Activated CD4-positive, alpha-beta T cell treated with anti-CD3 and anti-CD28 coated beads for 36 hours (primary cell): ENCODE measurements around the gene DGKH. TPM values are rescaled to one million over a fixed set of nuclear protein-coding genes. Genes with fewer than 3 reads are reported as not detected.

ENCODE experiments used
- ATAC-seq: fragments of 200-7000 bp; cut with Tn5 transposase; one replicate; pipeline ENCODE4 v1.10.0; 2021; ENCODE audit warnings: mild to moderate bottlenecking, moderate library complexity
- CTCF ChIA-PET: fragments of 350-600 bp; sonication (Branson Sonifier 250); formaldehyde crosslinking; loops from one replicate; lab custom pipeline; 2021; ENCODE audit warnings: antibody characterized with exemption; lab: Charles Lee
- POLR2A ChIA-PET: fragments of 350-600 bp; sonication (Branson Sonifier 250); formaldehyde crosslinking; loops from one replicate; lab custom pipeline; 2021; ENCODE audit warnings: antibody characterized with exemption, inconsistent platforms; lab: Charles Lee
- DNase-seq: peaks from one replicate; pipeline ENCODE4 v3.0.0-alpha.2; 2020
- H3K27ac Mint-ChIP-seq: one replicate; pipeline ENCODE4 v1.8.0; 2021; ENCODE audit warnings: mixed read lengths
- H3K27me3 Mint-ChIP-seq: one replicate; pipeline ENCODE4 v1.8.0; 2021; ENCODE audit warnings: mixed read lengths
- H3K36me3 Mint-ChIP-seq: one replicate; pipeline ENCODE4 v1.8.0; 2021; ENCODE audit warnings: low read depth, mixed read lengths
- H3K4me1 Mint-ChIP-seq: one replicate; pipeline ENCODE4 v1.8.0; 2021; ENCODE audit warnings: mixed read lengths
- H3K4me3 Mint-ChIP-seq: one replicate; pipeline ENCODE4 v1.8.0; 2021; ENCODE audit warnings: mild to moderate bottlenecking, moderate library complexity, mixed read lengths
- H3K9me3 Mint-ChIP-seq: one replicate; pipeline ENCODE4 v1.8.0; 2021; ENCODE audit warnings: low read depth, mixed read lengths
- intact Hi-C, 2 experiments: fragments of 100-400 bp; cut with DNase I in 1 of 2; cut with micrococcal nuclease in 1 of 2; formaldehyde crosslinking; loops; one replicate each; pipeline versions ENCODE4 v1.14.2 to v1.15.1; 2022 to 2024; cut with DNase I, micrococcal nuclease
- total RNA-seq, 2 experiments: library from RNA; stranded (reverse); gene quantifications; one replicate each; pipeline ENCODE4 v1.2.3, GENCODE V29; 2021

The DGKH gene
- total RNA-seq, 2 experiments from 2014 or later, result 15.2 to 16.2 TPM

DNA sequence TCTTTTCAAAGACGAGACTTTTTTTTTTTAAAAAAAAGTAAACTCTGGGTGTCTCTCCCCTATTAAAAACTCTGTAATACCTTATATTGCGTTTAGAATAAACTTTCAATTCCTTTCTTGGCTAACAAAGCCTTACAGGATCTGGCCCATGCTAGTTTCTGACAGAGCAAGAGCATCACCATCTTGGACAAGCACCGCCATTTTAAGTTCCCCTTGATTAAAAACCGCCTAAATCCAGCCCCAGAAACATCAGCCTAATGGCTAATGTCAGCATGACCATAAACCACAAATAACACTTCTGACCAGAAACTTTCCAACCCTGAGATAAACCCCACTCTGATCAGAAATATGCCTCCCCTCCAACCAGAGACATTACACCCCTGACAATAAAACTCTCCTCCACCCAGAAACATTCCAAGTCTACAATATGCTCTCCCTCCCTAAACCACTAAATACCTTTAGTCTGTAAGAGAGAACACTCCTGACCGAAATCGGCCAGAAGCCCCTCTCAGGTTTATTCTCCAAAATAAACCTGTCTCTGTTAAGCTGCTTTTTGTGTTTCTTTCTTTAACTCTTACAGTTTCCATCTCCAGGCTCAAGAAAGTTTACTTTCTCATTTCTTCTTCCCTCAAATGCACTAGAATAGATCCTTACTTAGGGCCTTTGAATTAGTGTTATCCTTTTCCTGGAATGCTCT, 221.9 kb downstream of the DGKH start:
- H3K27me3 Mint-ChIP-seq, result no peaks in the 10 kb centered on the region
- peaks cover 3% of the 10 kb centered on the region for H3K9me3 Mint-ChIP-seq
- H3K4me1 Mint-ChIP-seq, result peaks cover 37% of the 10 kb centered on the region
- H3K36me3 Mint-ChIP-seq, result peaks cover 22% of the 10 kb centered on the region
- ChIA-PET CTCF (interaction anchor here (0.6 to 1.2 kb wide), 2 partner anchors 32 to 447 kb away, joined by 3 read pairs; no protein-coding TSS in a partner anchor), POLR2A (interaction anchor here (1.0 kb wide), 1 partner anchor 122 kb away, joined by 3 read pairs; no protein-coding TSS in a partner anchor)
- DNase-seq (no peak), ATAC-seq (no peak)
- H3K27ac Mint-ChIP-seq, result peak overlapping the region; percentile 93
- peak overlapping the region; percentile 99 for H3K4me3 Mint-ChIP-seq
- intact Hi-C loops, result loop anchor here (2.0 to 10.0 kb wide), 13 partner anchors 107 to 1984 kb away; partner anchors contain the start of genes DGKH (in 1 of the 2), KBTBD6 (in 1 of the 2), MTRF1 (in 1 of the 2) and VWA8 (in 1 of the 2)

DNA sequence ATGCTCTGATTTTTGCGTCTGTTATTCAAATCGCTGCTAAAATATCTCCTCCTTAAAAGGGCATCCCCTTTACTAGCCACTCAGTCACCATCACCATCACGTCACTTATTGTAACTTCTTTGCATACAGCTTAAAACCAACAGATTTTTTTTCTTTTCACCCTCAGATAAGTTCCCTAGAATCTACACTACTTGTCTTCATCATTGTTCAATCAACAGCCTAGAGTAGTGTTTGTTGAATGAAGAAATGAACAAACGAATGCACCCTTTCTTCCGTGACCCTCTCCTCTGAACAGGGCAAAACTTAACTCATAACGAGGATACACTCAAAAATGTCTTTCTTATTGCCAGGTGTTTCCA, 222.4 kb downstream of the DGKH start:
- no peaks in the 10 kb centered on the region for H3K27me3 Mint-ChIP-seq
- peak overlapping the region; percentile 93 for H3K27ac Mint-ChIP-seq
- ChIA-PET POLR2A (interaction anchor here (1.0 to 2.1 kb wide), 2 partner anchors 84 to 122 kb away, joined by 3 to 5 read pairs; no protein-coding TSS in a partner anchor), CTCF (interaction anchor here (0.6 to 1.2 kb wide), 2 partner anchors 32 to 447 kb away, joined by 3 read pairs; no protein-coding TSS in a partner anchor)
- DNase-seq (no peak), ATAC-seq (no peak)
- peak overlapping the region; percentile 99 for H3K4me3 Mint-ChIP-seq
- peaks cover 25% of the 10 kb centered on the region for H3K36me3 Mint-ChIP-seq
- peaks cover 3% of the 10 kb centered on the region for H3K9me3 Mint-ChIP-seq
- H3K4me1 Mint-ChIP-seq, result peaks cover 43% of the 10 kb centered on the region
- intact Hi-C loops, result loop anchor here (1.0 to 10.0 kb wide), 14 partner anchors 106 to 1984 kb away; partner anchors contain the start of genes DGKH (in 1 of the 2), KBTBD6 (in 1 of the 2), MTRF1 (in 1 of the 2) and VWA8 (in 1 of the 2)

- H3K27ac Mint-ChIP-seq, result peak overlapping the region; percentile 93
- peaks cover 27% of the 10 kb centered on the region for H3K36me3 Mint-ChIP-seq
- DNase-seq (peak; percentile 95), ATAC-seq (peak; percentile 87)
- peak overlapping the region; percentile 99 for H3K4me3 Mint-ChIP-seq
- POLR2A ChIA-PET, result interaction anchor here (1.0 to 2.1 kb wide), 6 partner anchors 12 to 226 kb away, joined by 3 to 5 read pairs (median 4); no protein-coding TSS in a partner anchor
- H3K27me3 Mint-ChIP-seq, result no peaks in the 10 kb centered on the region
- CTCF ChIA-PET, result interaction anchor here (1.2 kb wide), 1 partner anchor 31 kb away, joined by 3 read pairs; no protein-coding TSS in a partner anchor
- peaks cover 3% of the 10 kb centered on the region for H3K9me3 Mint-ChIP-seq
- intact Hi-C loops, result loop anchor here (1.0 to 10.0 kb wide), 19 partner anchors 83 to 1983 kb away; partner anchors contain the start of genes DGKH (in 2 of the 2), KBTBD6 (in 1 of the 2), MTRF1 (in 1 of the 2) and TNFSF11 (in 1 of the 2)
- H3K4me1 Mint-ChIP-seq, result peaks cover 48% of the 10 kb centered on the region
Observed at GRCh38 chr13:42271337-42272114, 223.1 kb downstream of the DGKH start.

GRCh38 chr13:42272115-42272803, 223.8 kb downstream of the DGKH start, which contains the start of gene AKAP11:
Gene AKAP11, plus strand, starts transcription at chr13:42272152. Its CDS starts 14,197 bp downstream, at chr13:42286349.
- H3K36me3 Mint-ChIP-seq, result peaks cover 30% of the 10 kb centered on the region
- H3K4me1 Mint-ChIP-seq, result peaks cover 51% of the 10 kb centered on the region
- intact Hi-C loops, result loop anchor here (1.0 to 10.0 kb wide), 14 partner anchors 82 to 1983 kb away; partner anchors contain the start of genes DGKH (in 2 of the 2), MTRF1 (in 1 of the 2), TNFSF11 (in 1 of the 2) and WBP4 (in 1 of the 2)
- H3K27me3 Mint-ChIP-seq, result no peaks in the 10 kb centered on the region
- ATAC-seq (peak; percentile 31), DNase-seq (peak; percentile 70)
- ChIA-PET CTCF (interaction anchor here (1.0 to 1.6 kb wide), 3 partner anchors 105 to 222 kb away, joined by 3 to 7 read pairs (median 5); no protein-coding TSS in a partner anchor), POLR2A (interaction anchor here (0.6 to 2.1 kb wide), 6 partner anchors 13 to 226 kb away, joined by 3 to 7 read pairs (median 5); no protein-coding TSS in a partner anchor)
- peaks cover 3% of the 10 kb centered on the region for H3K9me3 Mint-ChIP-seq
- H3K27ac Mint-ChIP-seq, result peak within 1 kb of the TSS; percentile 97
- peak within 1 kb of the TSS; percentile 99 for H3K4me3 Mint-ChIP-seq

DNA sequence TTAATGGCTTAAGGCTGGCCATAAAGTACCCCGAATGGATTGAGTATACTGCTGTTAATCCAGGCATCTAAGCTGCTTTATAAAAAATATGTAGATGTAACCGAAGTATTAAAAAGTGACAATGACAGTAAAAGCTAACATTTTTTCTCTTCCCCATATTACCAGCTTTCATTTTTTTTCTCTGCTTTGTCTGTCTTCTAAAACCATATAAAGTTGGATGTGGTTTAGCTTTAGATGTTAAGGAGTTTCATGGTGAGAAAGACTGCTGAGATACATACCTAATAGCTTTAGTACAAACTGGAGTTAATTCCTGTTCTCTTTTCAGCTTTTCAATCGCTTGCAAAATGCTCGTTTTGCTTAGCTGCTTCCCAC, 224.3 kb downstream of the DGKH start:
- no peak for ATAC-seq
- POLR2A ChIA-PET, result interaction anchor here (0.6 to 2.1 kb wide), 5 partner anchors 82 to 221 kb away, joined by 5 to 7 read pairs (median 5); no protein-coding TSS in a partner anchor

DNA sequence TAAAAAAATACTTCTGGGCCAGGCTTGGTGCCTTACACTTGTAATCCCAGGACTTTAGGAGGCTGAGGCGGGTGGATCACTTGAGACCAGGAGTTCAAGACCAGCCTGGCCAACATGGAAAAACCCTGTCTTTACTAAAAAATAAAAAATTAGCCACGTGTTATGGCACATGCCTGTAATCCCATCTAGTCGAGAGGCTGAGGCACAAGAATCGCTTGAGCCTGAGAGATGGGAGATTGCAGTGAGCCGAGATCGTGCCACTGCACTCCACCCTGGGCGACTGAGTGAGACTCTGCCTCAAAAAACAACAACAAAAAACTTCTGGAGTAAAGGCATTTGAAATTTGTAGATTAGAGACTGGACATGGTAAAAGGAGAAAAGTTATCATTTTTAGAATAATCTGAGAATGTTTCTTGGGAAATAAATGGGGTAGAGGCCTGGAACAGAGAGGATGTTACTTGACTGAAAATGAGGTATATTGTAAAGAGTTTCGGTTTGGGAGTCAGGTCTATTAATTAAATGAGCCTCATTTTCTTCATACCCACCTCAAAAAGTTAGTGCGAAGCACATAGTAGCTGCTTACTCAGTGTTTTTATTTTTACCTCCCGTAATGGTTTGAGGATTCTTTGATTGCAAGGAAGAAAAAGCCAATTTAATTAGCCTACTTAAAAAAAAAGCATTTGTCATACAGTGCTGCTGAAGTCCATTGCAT, 226.1 kb downstream of the DGKH start:
- no peak for ATAC-seq
- Mint-ChIP-seq H3K27me3 (no peaks in the 10 kb centered on the region), H3K36me3 (peaks cover 40% of the 10 kb centered on the region), H3K27ac (peak overlapping the region; percentile 88), H3K4me1 (peaks cover 51% of the 10 kb centered on the region), H3K4me3 (peak overlapping the region; percentile 99), H3K9me3 (peaks cover 3% of the 10 kb centered on the region)
- intact Hi-C loops, result loop anchor here (1.0 to 10.0 kb wide), 15 partner anchors 80 to 1980 kb away; partner anchors contain the start of genes DGKH (in 1 of the 2), EPSTI1 (in 1 of the 2), MTRF1 (in 1 of the 2) and WBP4 (in 1 of the 2)
- CTCF ChIA-PET, result interaction anchor here (0.6 kb wide), 1 partner anchor 138 kb away, joined by 3 read pairs; no protein-coding TSS in a partner anchor
- POLR2A ChIA-PET, result interaction anchor here (0.5 to 2.0 kb wide), 4 partner anchors 53 to 753 kb away, joined by 3 to 4 read pairs (median 4); no protein-coding TSS in a partner anchor
- no peak for DNase-seq

More for the DNA sequence above, 224.3 kb downstream of the DGKH start:
- no peaks in the 10 kb centered on the region for H3K27me3 Mint-ChIP-seq
- CTCF ChIA-PET, result interaction anchor here (1.0 to 1.6 kb wide), 3 partner anchors 105 to 221 kb away, joined by 3 to 7 read pairs (median 5); no protein-coding TSS in a partner anchor
- peak overlapping the region; percentile 97 for H3K27ac Mint-ChIP-seq
- H3K4me3 Mint-ChIP-seq, result peak overlapping the region; percentile 99
- DNase-seq, result no peak
- peaks cover 51% of the 10 kb centered on the region for H3K4me1 Mint-ChIP-seq
- H3K9me3 Mint-ChIP-seq, result peaks cover 3% of the 10 kb centered on the region
- intact Hi-C loops, result loop anchor here (1.0 to 10.0 kb wide), 15 partner anchors 82 to 1982 kb away; partner anchors contain the start of genes DGKH (in 2 of the 2), MTRF1 (in 1 of the 2), TNFSF11 (in 1 of the 2) and WBP4 (in 1 of the 2)
- peaks cover 35% of the 10 kb centered on the region for H3K36me3 Mint-ChIP-seq

GRCh38 chr13:42275098-42275471, 226.6 kb downstream of the DGKH start:
- peak overlapping the region; percentile 99 for H3K4me3 Mint-ChIP-seq
- POLR2A ChIA-PET, result interaction anchor here (0.5 to 2.0 kb wide), 4 partner anchors 53 to 752 kb away, joined by 3 to 4 read pairs (median 4); no protein-coding TSS in a partner anchor
- intact Hi-C loops, result loop anchor here (1.0 to 10.0 kb wide), 11 partner anchors 79 to 1980 kb away; partner anchors contain the start of genes DGKH (in 1 of the 2), EPSTI1 (in 1 of the 2) and WBP4 (in 1 of the 2)
- ATAC-seq (peak; percentile 5), DNase-seq (no peak)
- H3K27me3 Mint-ChIP-seq, result no peaks in the 10 kb centered on the region
- CTCF ChIA-PET, result no interaction called here
- H3K27ac Mint-ChIP-seq, result peak overlapping the region; percentile 88
- peaks cover 51% of the 10 kb centered on the region for H3K4me1 Mint-ChIP-seq
- H3K36me3 Mint-ChIP-seq, result peaks cover 40% of the 10 kb centered on the region
- H3K9me3 Mint-ChIP-seq, result peaks cover 3% of the 10 kb centered on the region

GRCh38 chr13:42275506-42275905, 227.1 kb downstream of the DGKH start:
- DNase-seq, result peak; percentile 16
- peaks cover 48% of the 10 kb centered on the region for H3K4me1 Mint-ChIP-seq
- peaks cover 3% of the 10 kb centered on the region for H3K9me3 Mint-ChIP-seq
- no peaks in the 10 kb centered on the region for H3K27me3 Mint-ChIP-seq
- CTCF ChIA-PET, result interaction anchor here (0.8 kb wide), 1 partner anchor 144 kb away, joined by 3 read pairs; no protein-coding TSS in a partner anchor
- intact Hi-C loops, result loop anchor here (1.0 to 10.0 kb wide), 11 partner anchors 79 to 1979 kb away; partner anchors contain the start of genes DGKH (in 1 of the 2), EPSTI1 (in 1 of the 2) and WBP4 (in 1 of the 2)
- H3K27ac Mint-ChIP-seq, result peak overlapping the region; percentile 88
- ATAC-seq, result peak; percentile 30
- H3K36me3 Mint-ChIP-seq, result peaks cover 40% of the 10 kb centered on the region
- peak overlapping the region; percentile 99 for H3K4me3 Mint-ChIP-seq
- POLR2A ChIA-PET, result interaction anchor here (0.6 to 2.0 kb wide), 3 partner anchors 77 to 629 kb away, joined by 4 read pairs; no protein-coding TSS in a partner anchor

- Mint-ChIP-seq H3K27me3 (no peaks in the 10 kb centered on the region), H3K4me1 (peaks cover 38% of the 10 kb centered on the region), H3K27ac (peak overlapping the region; percentile 75), H3K4me3 (peak overlapping the region; percentile 39), H3K36me3 (peaks cover 36% of the 10 kb centered on the region), H3K9me3 (no peaks in the 10 kb centered on the region)
- ChIA-PET POLR2A (no interaction called here), CTCF (interaction anchor here (0.6 to 1.7 kb wide), 2 partner anchors 11 to 361 kb away, joined by 3 to 6 read pairs; no protein-coding TSS in a partner anchor)
- DNase-seq, result no peak
- intact Hi-C loops, result loop anchor here (1.0 to 10.0 kb wide), 11 partner anchors 131 to 1978 kb away; partner anchors contain the start of genes DGKH (in 1 of the 2), EPSTI1 (in 1 of the 2) and WBP4 (in 1 of the 2)
- no peak for ATAC-seq
Observed at GRCh38 chr13:42276683-42277082, 228.2 kb downstream of the DGKH start.
